ENCODE data around the gene PTPRM. TPM values are rescaled to one million over a fixed set of nuclear protein-coding genes. Genes with fewer than 3 reads are reported as not detected.

Gene PTPRM
- total RNA-seq, 1 donor = 64.2 TPM

- TF ChIP-seq CTCF (IDR thresholded peaks at IDR 0.05; ENCODE audit: insufficient read depth, low read length) = no peak
- peak; percentile 47 for DNase-seq (ENCODE audit: low read depth)
- H3K4me3 ChIP-seq (ENCODE audit: low read depth, low read length) = no peak overlapping the region
Measured at GRCh38 chr18:7727361-7728076, 160.4 kb downstream of the PTPRM start.

GRCh38 chr18:7728297-7728696, 161.2 kb downstream of the PTPRM start:
- no peak overlapping the region for H3K4me3 ChIP-seq (ENCODE audit: low read depth, low read length)
- TF ChIP-seq CTCF (IDR thresholded peaks at IDR 0.05; ENCODE audit: insufficient read depth, low read length) = no peak
- no peak for DNase-seq (ENCODE audit: low read depth)

GRCh38 chr18:7729868-7730267, 162.8 kb downstream of the PTPRM start:
- H3K4me3 ChIP-seq (ENCODE audit: low read depth, low read length) = no peak overlapping the region
- DNase-seq (ENCODE audit: low read depth) = no peak
- no peak for TF ChIP-seq CTCF (IDR thresholded peaks at IDR 0.05; ENCODE audit: insufficient read depth, low read length)

- DNase-seq (ENCODE audit: low read depth) = no peak
- no peak overlapping the region for H3K4me3 ChIP-seq (ENCODE audit: low read depth, low read length)
- TF ChIP-seq CTCF (IDR thresholded peaks at IDR 0.05; ENCODE audit: insufficient read depth, low read length) = no peak
Measured at GRCh38 chr18:7730682-7731081, 163.6 kb downstream of the PTPRM start.

GRCh38 chr18:7733642-7734041, 166.5 kb downstream of the PTPRM start:
- no peak for TF ChIP-seq CTCF (IDR thresholded peaks at IDR 0.05; ENCODE audit: insufficient read depth, low read length)
- no peak for DNase-seq (ENCODE audit: low read depth)
- H3K4me3 ChIP-seq (ENCODE audit: low read depth, low read length) = no peak overlapping the region

- peak; percentile 15 for TF ChIP-seq CTCF (IDR thresholded peaks at IDR 0.05; ENCODE audit: insufficient read depth, low read length)
- no peak overlapping the region for H3K4me3 ChIP-seq (ENCODE audit: low read depth, low read length)
- DNase-seq (ENCODE audit: low read depth) = no peak
Measured at GRCh38 chr18:7735196-7735595, 168.1 kb downstream of the PTPRM start.

Measured in fibroblast of the aortic adventitia (primary cell).